Vagina (tissue), 2 donors: Measurements from ENCODE around the gene KCNG1. TPM values are rescaled to one million over a fixed set of nuclear protein-coding genes. Genes with fewer than 3 reads are reported as not detected.

Source experiments
- DNase-seq, 2 donors: peaks; one replicate each; pipeline ENCODE4 v3.0.0-alpha.2; 2017; ENCODE audit errors: extremely low spot score in 2 of 2
- H3K27ac ChIP-seq: fragments of 200-600 bp; sonication (generic); one replicate; pipeline ENCODE4 v1.5.1; 2019
- H3K27me3 ChIP-seq: fragments of 200-600 bp; sonication (generic); one replicate; pipeline ENCODE4 v1.5.1; 2019
- H3K36me3 ChIP-seq, 2 donors: fragments of 200-600 bp; sonication (generic); one replicate each; pipeline ENCODE4 v1.5.1; 2017 to 2019
- H3K4me1 ChIP-seq: fragments of 200-600 bp; sonication (generic); one replicate; pipeline ENCODE4 v1.5.1; 2019
- H3K4me3 ChIP-seq, 2 donors: fragments of 200-600 bp; sonication (generic); 1 replicate in 1 of 2; 2 replicates in 1 of 2; pipeline ENCODE4 v1.5.1; 2016 to 2019
- H3K9me3 ChIP-seq: fragments of 200-600 bp; sonication (generic); one replicate; pipeline ENCODE4 v1.5.1; 2019
- POLR2A ChIP-seq, 2 donors: fragments of 450-650 bp; IDR thresholded peaks; one replicate each; pipeline ENCODE4 v1.6.1; 2017; ENCODE audit warnings: antibody characterized with exemption in 2 of 2, mild to moderate bottlenecking in 2 of 2, moderate library complexity in 2 of 2
- POLR2AphosphoS5 ChIP-seq, 2 donors: sonication (generic); formaldehyde crosslinking; IDR thresholded peaks; one replicate each; pipeline ENCODE4 v1.9.0; 2017; ENCODE audit warnings: antibody characterized with exemption in 2 of 2, mild to moderate bottlenecking in 2 of 2, low read depth in 1 of 2; ENCODE audit not compliant: insufficient read depth in 1 of 2
- intact Hi-C: fragments of 100-400 bp; cut with DNase I; formaldehyde crosslinking; loops from one replicate; pipeline ENCODE4 v1.15.1; 2023
- total RNA-seq: library from RNA; depleted of rRNA; stranded (reverse); fragments of >200 nt; gene quantifications from one replicate; pipeline ENCODE4 v1.2.3, GENCODE V29; 2016
- TF ChIP-seq, protein P1 (sequence below), 3 experiments: fragments of 450-650 bp in 2 of 3; fragments of 200-600 bp in 1 of 3; sonication (generic) in 1 of 3; IDR thresholded peaks; one replicate each; pipeline ENCODE4 v1.5.1; 2017 to 2019; ENCODE audit warnings: antibody characterized with exemption in 3 of 3, mild to moderate bottlenecking in 2 of 3, moderate library complexity in 2 of 3

KCNG1 gene
- total RNA-seq, 1 donor from 2014 or later, result 7.9 TPM

DNA sequence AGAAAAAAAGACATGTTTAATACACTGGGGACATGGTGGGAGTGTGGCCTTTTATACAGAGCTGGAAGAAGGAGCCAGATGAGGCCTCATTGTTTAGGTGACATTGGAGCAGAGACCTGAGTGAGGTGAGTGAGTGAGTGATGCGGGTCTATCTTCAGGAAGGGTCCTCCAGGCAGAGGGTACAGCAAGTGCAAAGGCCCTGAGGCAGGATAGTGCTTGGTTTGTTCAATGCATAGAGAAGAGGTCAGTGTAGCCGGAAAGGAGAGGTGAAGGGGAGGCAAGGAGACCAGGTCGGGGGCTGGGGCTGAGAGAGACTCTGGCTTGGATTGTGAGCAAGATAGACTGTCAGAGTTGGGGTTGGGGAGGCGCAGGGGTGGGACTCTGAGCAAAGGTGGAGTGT, 23.6 kb downstream of the KCNG1 start:
- Histone ChIP-seq H3K9me3 (no peaks in the 10 kb centered on the region), H3K36me3 (no peaks in the 10 kb centered on the region), H3K4me1 (no peaks in the 10 kb centered on the region), H3K4me3 (no peak overlapping the region), H3K27ac (no peak overlapping the region), H3K27me3 (no peaks in the 10 kb centered on the region)
- TF ChIP-seq POLR2AphosphoS5 (IDR thresholded peaks at IDR 0.05; ENCODE audit: insufficient read depth in 1 of 2, low read depth in 1 of 2), result no peak
- no peak for TF ChIP-seq POLR2A (IDR thresholded peaks at IDR 0.05)
- TF ChIP-seq, protein P1, sequence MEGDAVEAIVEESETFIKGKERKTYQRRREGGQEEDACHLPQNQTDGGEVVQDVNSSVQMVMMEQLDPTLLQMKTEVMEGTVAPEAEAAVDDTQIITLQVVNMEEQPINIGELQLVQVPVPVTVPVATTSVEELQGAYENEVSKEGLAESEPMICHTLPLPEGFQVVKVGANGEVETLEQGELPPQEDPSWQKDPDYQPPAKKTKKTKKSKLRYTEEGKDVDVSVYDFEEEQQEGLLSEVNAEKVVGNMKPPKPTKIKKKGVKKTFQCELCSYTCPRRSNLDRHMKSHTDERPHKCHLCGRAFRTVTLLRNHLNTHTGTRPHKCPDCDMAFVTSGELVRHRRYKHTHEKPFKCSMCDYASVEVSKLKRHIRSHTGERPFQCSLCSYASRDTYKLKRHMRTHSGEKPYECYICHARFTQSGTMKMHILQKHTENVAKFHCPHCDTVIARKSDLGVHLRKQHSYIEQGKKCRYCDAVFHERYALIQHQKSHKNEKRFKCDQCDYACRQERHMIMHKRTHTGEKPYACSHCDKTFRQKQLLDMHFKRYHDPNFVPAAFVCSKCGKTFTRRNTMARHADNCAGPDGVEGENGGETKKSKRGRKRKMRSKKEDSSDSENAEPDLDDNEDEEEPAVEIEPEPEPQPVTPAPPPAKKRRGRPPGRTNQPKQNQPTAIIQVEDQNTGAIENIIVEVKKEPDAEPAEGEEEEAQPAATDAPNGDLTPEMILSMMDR (IDR thresholded peaks at IDR 0.05), result no peak
- no peak for DNase-seq
- intact Hi-C loops, result no loop called here

DNA sequence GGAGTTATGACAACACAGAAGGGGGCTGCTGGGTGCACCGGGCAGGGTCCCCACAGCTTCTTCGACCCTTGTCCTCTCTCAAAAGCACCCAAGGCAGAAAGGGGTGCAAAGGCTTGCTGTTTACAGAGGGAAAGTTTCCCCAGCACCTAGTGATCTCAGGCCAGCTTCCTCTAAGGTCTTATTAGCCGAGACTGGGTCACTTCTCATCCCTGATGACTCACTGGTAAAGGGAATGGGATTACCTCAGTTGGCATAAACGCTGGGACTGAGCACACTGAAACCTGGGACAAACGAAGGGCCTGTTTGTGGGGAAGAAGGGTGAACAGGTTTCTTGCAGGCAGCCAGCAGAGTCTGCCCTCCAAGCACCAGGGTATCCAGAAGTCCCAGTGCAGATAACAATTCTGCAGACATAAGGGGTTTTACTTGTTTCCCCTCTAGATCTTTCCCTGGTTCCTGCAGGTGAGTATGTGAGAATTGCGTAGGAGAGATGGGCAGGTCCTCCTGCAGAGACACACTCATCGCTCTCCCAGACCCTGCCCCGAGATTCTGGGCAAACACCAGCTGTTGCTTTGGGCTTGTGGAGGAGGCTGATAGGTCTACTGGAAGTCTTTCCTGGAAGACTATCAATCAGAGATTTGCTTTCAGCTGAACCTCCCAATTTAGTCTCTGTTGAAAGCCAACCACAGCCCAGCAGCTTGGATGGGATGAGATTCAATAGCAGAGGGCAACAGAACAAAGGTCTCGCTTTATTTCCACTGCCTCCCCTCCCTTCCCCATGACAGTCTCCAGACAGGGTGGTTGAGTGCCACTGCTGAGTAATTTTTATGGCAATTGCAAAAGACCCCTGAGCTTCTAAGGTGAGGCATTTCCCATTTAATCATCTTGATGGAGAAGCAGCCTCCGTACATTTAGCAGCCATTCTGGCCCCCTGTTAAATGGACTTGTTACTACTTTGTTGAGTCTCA, 25.7 kb downstream of the KCNG1 start:
- Histone ChIP-seq H3K4me1 (no peaks in the 10 kb centered on the region), H3K4me3 (no peak overlapping the region), H3K36me3 (no peaks in the 10 kb centered on the region), H3K27me3 (no peaks in the 10 kb centered on the region), H3K27ac (no peak overlapping the region), H3K9me3 (no peaks in the 10 kb centered on the region)
- TF ChIP-seq, protein P1 (IDR thresholded peaks at IDR 0.05), result no peak
- no peak for TF ChIP-seq POLR2A (IDR thresholded peaks at IDR 0.05)
- no peak for TF ChIP-seq POLR2AphosphoS5 (IDR thresholded peaks at IDR 0.05; ENCODE audit: insufficient read depth in 1 of 2, low read depth in 1 of 2)
- DNase-seq, result no peak
- intact Hi-C loops, result no loop called here

DNA sequence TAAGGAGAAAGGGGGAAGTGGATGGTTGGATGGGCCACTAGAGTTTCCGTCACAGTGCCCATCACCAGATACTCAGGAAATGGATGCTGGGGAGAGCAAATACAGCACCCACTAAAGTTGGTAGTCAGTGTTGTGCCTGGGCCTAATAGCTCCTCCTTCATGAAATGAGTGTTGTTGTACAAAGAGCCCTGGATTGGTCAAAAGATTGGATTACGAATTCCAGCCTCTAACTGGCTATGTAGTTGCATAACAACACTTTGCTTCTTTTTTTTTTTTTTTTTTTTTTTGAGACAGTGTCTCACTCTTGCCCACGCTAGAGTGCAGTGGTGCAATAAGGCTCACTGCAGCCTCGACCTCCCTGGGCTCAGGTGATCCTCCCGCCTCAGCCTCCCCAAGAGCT, 27.4 kb downstream of the KCNG1 start:
- Histone ChIP-seq H3K4me1 (no peaks in the 10 kb centered on the region), H3K27ac (no peak overlapping the region), H3K36me3 (no peaks in the 10 kb centered on the region), H3K27me3 (no peaks in the 10 kb centered on the region), H3K9me3 (no peaks in the 10 kb centered on the region), H3K4me3 (no peak overlapping the region)
- TF ChIP-seq, protein P1 (IDR thresholded peaks at IDR 0.05), result no peak
- TF ChIP-seq POLR2A (IDR thresholded peaks at IDR 0.05) (no peak), POLR2AphosphoS5 (IDR thresholded peaks at IDR 0.05; ENCODE audit: insufficient read depth in 1 of 2, low read depth in 1 of 2) (no peak)
- intact Hi-C loops, result no loop called here
- DNase-seq, result no peak

DNA sequence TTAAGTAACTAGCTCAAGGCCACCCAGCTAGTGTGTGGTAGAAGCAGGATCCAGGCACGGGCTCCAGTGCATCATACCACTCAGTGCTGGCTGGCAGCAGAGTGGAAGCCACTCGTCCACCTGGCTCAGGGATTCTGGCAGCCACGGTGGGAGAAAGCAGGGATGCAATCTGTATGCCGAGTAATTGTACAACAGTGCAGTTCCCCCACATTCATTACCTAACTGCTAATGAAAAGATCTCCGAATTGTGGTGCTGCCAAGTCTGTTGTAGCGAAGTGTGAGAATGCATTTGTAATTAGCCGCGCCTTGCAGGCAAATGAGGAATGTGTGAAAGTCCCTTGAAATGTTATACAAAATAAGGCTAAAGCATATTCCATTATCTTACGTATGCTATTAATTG, 29.0 kb downstream of the KCNG1 start:
- Histone ChIP-seq H3K27me3 (no peaks in the 10 kb centered on the region), H3K27ac (no peak overlapping the region), H3K9me3 (no peaks in the 10 kb centered on the region), H3K4me1 (no peaks in the 10 kb centered on the region), H3K4me3 (no peak overlapping the region), H3K36me3 (no peaks in the 10 kb centered on the region)
- no peak for DNase-seq
- intact Hi-C loops, result no loop called here
- no peak for TF ChIP-seq POLR2A (IDR thresholded peaks at IDR 0.05)
- no peak for TF ChIP-seq POLR2AphosphoS5 (IDR thresholded peaks at IDR 0.05; ENCODE audit: insufficient read depth in 1 of 2, low read depth in 1 of 2)
- TF ChIP-seq, protein P1 (IDR thresholded peaks at IDR 0.05), result no peak
